ENCODE results near the gene HSPA1B.
A peak's percentile ranks its signal among the peaks of the same experiment; 100 is the strongest.
"Not testable (repeated sequence)": the region's sequence is repeated elsewhere in the genome, so short reads cannot be mapped to it uniquely, and the experiment has no call there.

The HSPA1B gene

GRCh38 chr6:31827286-31828079 lies at the start of gene HSPA1B:
Gene HSPA1B (plus strand): TSS chr6:31827738. CDS start chr6:31827951, 213 bp downstream.
- peak; percentile 91 for DNase-seq (ENCODE audit: low read depth)

DNA sequence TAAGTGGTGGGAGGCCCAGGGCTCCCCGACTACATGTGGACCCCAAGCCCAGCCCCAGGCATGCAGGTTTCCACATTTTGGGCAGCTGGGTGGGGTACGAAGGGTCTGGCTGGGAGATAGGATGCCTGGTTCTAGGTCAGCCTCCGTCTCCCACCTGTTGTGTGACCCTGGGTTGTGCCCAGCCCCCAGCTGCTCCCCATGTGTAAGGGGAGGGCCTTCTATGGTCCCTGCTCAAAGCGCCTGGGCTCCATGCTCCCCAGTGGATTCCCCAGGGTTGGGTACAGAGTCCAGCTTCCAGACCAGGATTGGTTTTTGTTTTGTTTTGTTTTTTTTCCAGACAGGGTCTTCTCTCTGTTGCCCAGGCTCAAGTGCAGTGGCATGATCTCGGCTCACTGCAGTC lies 49.3 kb upstream of the HSPA1B start:
- no peak for DNase-seq (ENCODE audit: low read depth)

- no peak for DNase-seq (ENCODE audit: low read depth)
These were observed 48.3 kb upstream of the HSPA1B start for GRCh38 chr6:31778999-31779885.

- no peak for DNase-seq (ENCODE audit: low read depth)
These were observed 47.6 kb upstream of the HSPA1B start for GRCh38 chr6:31779908-31780307.

DNA sequence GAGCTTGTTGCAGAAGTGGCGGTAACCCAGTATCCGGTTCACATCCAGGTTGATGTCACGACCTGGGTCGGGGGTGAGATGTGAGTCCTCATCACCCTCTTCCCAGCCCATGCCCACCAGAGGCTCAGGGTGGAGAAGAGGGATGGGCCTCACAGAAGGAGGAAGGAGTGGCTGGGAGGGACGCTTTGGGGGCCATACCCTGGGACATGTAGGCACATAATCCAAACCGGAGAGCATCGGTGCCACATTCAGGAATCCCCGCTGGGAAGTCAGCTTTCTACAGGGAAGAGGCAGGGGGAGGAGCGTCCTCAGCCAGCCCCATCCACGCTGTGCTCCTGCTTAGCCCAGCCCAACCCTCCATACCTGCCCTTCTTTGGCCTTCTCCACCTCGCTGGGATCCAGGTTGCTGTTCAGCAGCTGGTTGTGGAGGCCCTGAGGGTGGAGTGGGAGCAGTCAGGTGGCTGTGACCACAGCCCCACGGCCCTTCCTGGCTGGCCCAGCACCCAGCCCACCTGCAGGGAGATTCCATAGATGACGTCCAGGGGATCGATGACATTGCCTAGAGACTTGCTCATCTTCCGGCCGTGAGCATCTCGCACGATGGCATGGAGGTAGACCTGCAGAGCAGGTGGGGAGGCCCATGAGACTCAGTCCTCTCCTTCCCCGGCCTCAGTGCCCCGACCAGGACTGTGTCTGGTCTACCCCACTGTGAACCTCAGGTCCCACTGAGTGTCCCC lies 46.9 kb upstream of the HSPA1B start:
- no peak for DNase-seq (ENCODE audit: low read depth)

GRCh38 chr6:31781244-31782125 lies 46.1 kb upstream of the HSPA1B start:
- no peak for DNase-seq (ENCODE audit: low read depth)

- no peak for DNase-seq (ENCODE audit: low read depth)
These were observed 45.2 kb upstream of the HSPA1B start for GRCh38 chr6:31782126-31782855.

GRCh38 chr6:31784098-31784925 lies 43.2 kb upstream of the HSPA1B start:
- no peak for DNase-seq (ENCODE audit: low read depth)

- DNase-seq (ENCODE audit: low read depth), result no peak
These were observed 42.1 kb upstream of the HSPA1B start for GRCh38 chr6:31785475-31785874.

- no peak for DNase-seq (ENCODE audit: low read depth)
These were observed 36.0 kb upstream of the HSPA1B start for GRCh38 chr6:31791324-31792089.

DNA sequence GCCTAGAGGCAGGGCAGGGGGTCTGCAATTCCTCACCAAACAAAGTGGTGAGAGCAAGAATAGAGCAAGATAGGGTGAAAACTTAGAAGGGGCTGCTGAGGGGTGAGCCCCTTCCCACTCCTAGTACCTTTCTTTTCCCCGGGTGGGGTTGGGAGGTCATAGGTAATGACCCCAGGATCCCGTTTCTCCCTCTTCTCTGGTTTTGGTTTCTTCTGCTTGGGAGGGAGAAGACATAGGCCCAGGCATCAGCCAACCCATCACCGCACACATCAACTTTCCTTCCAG lies 35.5 kb upstream of the HSPA1B start:
- no peak for DNase-seq (ENCODE audit: low read depth)

DNA sequence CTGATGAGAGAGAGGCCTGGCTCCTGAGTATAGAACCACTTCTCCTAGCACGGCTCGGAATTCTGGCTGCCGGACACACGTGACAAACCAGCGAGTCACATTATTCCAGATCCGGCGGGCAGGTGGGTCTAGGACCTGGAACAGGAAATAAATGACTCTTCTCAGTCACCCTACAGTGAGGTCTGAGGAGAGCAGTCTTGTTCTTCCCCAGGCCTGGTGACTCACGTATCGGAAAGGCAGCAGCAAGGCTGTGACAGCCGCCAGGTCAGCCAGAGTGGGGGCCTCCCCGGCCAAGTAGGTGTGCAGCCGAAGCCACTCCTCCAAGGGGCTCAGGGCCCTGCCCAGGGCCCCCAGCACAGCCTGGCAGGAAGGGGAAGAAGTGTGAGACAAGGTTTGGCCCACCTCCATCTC lies 34.8 kb upstream of the HSPA1B start:
- no peak for DNase-seq (ENCODE audit: low read depth)

DNA sequence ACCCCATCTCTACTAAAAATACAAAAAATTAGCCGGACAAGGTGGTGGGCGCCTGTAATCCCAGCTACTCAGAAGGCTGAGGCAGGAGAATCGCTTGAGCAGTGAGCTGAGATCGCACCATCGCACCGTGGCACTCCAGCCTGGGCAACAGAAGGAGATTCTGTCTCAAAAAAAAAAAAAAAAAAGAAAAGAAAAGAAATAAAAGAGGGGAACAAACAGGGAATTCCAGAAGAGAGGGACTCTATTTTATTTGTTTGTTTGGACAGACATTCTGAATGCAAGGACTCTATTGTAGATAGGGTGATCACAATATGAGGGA lies 33.7 kb upstream of the HSPA1B start:
- not testable (repeated sequence) for DNase-seq (ENCODE audit: low read depth)

GRCh38 chr6:31794294-31794865 lies 33.2 kb upstream of the HSPA1B start:
- no peak for DNase-seq (ENCODE audit: low read depth)

DNA sequence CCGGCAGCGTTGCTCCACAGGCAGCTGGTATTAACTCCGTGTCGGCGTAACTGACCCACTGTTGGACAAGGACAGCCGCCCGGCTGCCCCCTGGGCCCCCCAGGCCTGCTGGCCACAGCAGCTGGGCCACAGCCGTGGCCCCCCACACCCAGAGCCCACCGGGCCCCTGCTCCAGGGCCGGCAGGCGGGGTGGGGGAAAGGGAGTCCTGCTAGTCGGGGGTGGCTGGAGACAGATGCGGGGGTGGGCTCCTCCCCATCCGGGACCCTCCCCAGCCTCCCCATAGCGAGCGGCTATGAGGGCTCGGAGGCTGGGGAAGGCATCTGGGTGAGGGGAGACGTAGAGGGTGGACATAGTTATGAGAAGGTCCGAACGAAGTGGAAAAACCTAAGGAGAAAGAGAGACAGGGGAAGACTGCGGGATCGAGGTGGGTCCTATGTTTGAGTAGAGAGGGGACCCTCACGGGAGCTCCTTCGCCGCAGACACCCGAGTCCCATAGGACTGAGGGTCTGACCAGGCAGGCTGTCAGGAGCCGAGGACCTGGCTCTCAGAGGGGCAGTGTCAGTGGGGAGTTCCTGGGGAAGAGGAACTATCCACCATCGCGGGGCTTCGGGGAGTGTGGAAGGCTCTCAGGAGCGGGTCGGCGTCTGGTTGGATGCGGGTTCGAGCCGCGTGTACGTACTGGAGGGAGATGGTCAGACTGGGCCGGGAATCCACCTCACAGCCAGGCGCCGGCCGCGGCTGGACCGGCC lies 32.5 kb upstream of the HSPA1B start:
- no peak for DNase-seq (ENCODE audit: low read depth)

GRCh38 chr6:31795616-31796298 lies 31.8 kb upstream of the HSPA1B start, which contains the start of gene VARS1:
Gene VARS1 (minus strand): TSS chr6:31795752. CDS start chr6:31795217, 535 bp downstream.
- DNase-seq (ENCODE audit: low read depth), result peak; percentile 86

GRCh38 chr6:31796993-31797385 lies 30.5 kb upstream of the HSPA1B start:
- DNase-seq (ENCODE audit: low read depth), result no peak

DNA sequence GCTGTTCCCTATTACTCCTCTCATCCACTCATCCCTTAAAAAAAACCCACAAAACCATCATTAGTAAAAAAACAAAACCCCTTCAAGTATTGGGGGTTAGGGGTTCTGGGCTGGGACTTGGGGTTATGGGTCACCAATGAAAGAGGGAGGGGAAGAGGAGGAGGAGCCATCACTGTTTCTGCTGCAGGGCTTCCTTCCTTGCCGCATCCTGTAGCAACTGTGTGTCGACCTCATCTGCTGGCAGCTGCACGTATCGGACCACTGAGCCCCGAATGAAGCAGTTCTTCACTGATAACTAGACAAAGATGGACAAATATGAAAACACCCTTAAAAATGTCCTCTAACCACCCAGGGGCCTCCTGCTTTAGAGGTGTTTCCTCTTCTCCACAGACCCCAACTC lies 29.9 kb upstream of the HSPA1B start:
- DNase-seq (ENCODE audit: low read depth), result no peak

All from activated T-cell treated with anti-CD3 and anti-CD28 coated beads for 48 hours (primary cell).